ENCODE data around the gene ARV1.
"Not testable (repeated sequence)": the region's sequence is repeated elsewhere in the genome, so short reads cannot be mapped to it uniquely, and the experiment has no call there.

ARV1 gene

GRCh38 chr1:231020139-231020601 lies 41.3 kb downstream of the ARV1 start:
- in situ Hi-C loops (cut with MboI; ENCODE audit: low pct_unique_long_range_greater_than_20kb, low sequenced_read_pairs, unreplicated experiment): no loop called here
- no peak for TF ChIP-seq CTCF (IDR thresholded peaks at IDR 0.05; ENCODE audit: extremely low read depth, insufficient read depth, missing control alignments)
- no peak for DNase-seq (ENCODE audit: low spot score)

GRCh38 chr1:231020816-231021215 lies 41.9 kb downstream of the ARV1 start:
- TF ChIP-seq CTCF (IDR thresholded peaks at IDR 0.05; ENCODE audit: extremely low read depth, insufficient read depth, missing control alignments): no peak
- in situ Hi-C loops (cut with MboI; ENCODE audit: low pct_unique_long_range_greater_than_20kb, low sequenced_read_pairs, unreplicated experiment): no loop called here
- no peak for DNase-seq (ENCODE audit: low spot score)

GRCh38 chr1:231021540-231022031 lies 42.7 kb downstream of the ARV1 start:
- no peak for TF ChIP-seq CTCF (IDR thresholded peaks at IDR 0.05; ENCODE audit: extremely low read depth, insufficient read depth, missing control alignments)
- no peak for DNase-seq (ENCODE audit: low spot score)
- in situ Hi-C loops (cut with MboI; ENCODE audit: low pct_unique_long_range_greater_than_20kb, low sequenced_read_pairs, unreplicated experiment): no loop called here

GRCh38 chr1:231022543-231022942 lies 43.6 kb downstream of the ARV1 start:
- DNase-seq (ENCODE audit: low spot score); in situ Hi-C loops (cut with MboI; ENCODE audit: low pct_unique_long_range_greater_than_20kb, low sequenced_read_pairs, unreplicated experiment): not testable (repeated sequence)

GRCh38 chr1:231023150-231023549 lies 44.3 kb downstream of the ARV1 start:
- no peak for TF ChIP-seq CTCF (IDR thresholded peaks at IDR 0.05; ENCODE audit: extremely low read depth, insufficient read depth, missing control alignments)
- in situ Hi-C loops (cut with MboI; ENCODE audit: low pct_unique_long_range_greater_than_20kb, low sequenced_read_pairs, unreplicated experiment): no loop called here
- no peak for DNase-seq (ENCODE audit: low spot score)

- in situ Hi-C loops (cut with MboI; ENCODE audit: low pct_unique_long_range_greater_than_20kb, low sequenced_read_pairs, unreplicated experiment): no loop called here
- no peak for DNase-seq (ENCODE audit: low spot score)
- no peak for TF ChIP-seq CTCF (IDR thresholded peaks at IDR 0.05; ENCODE audit: extremely low read depth, insufficient read depth, missing control alignments)
These were observed 47.7 kb downstream of the ARV1 start for GRCh38 chr1:231026576-231026975.

GRCh38 chr1:231027136-231027925 lies 48.4 kb downstream of the ARV1 start:
- in situ Hi-C loops (cut with MboI; ENCODE audit: low pct_unique_long_range_greater_than_20kb, low sequenced_read_pairs, unreplicated experiment): no loop called here
- DNase-seq (ENCODE audit: low spot score): no peak
- no peak for TF ChIP-seq CTCF (IDR thresholded peaks at IDR 0.05; ENCODE audit: extremely low read depth, insufficient read depth, missing control alignments)
